GM13976 (cell line): Measurements from ENCODE around the gene ABLIM2.

ENCODE experiments used
- DNase-seq: peaks from one replicate; pipeline ENCODE4 v3.0.0; 2012; ENCODE audit warnings: low spot score
- CTCF ChIP-seq: IDR thresholded peaks from 2 replicates; pipeline ENCODE4 v1.5.1; 2012; ENCODE audit warnings: borderline replicate concordance, mild to moderate bottlenecking; ENCODE audit not compliant: insufficient read depth; ENCODE audit errors: extremely low read depth, missing control alignments, control extremely low read depth
- in situ Hi-C: fragments of 300-500 bp; cut with MboI; formaldehyde crosslinking; loops from one replicate; pipeline ENCODE4 v1.12.0; 2022; ENCODE audit warnings: low sequenced_read_pairs, mixed read lengths, inconsistent platforms; ENCODE audit not compliant: unreplicated experiment

ABLIM2 gene

GRCh38 chr4:8180310-8181093 is 21.9 kb upstream of the ABLIM2 start:
- in situ Hi-C loops = no loop called here
- no peak for DNase-seq
- no peak for TF ChIP-seq CTCF

- no peak for DNase-seq
- in situ Hi-C loops = no loop called here
- no peak for TF ChIP-seq CTCF
These were observed 21.2 kb upstream of the ABLIM2 start for GRCh38 chr4:8179771-8180170.

GRCh38 chr4:8179074-8179473 is 20.5 kb upstream of the ABLIM2 start:
- no peak for TF ChIP-seq CTCF
- no peak for DNase-seq
- in situ Hi-C loops = no loop called here

- no peak for TF ChIP-seq CTCF
- DNase-seq = no peak
- in situ Hi-C loops = no loop called here
These were observed 19.3 kb upstream of the ABLIM2 start for GRCh38 chr4:8177956-8178355.

- DNase-seq = no peak
- no peak for TF ChIP-seq CTCF
- in situ Hi-C loops = no loop called here
These were observed 18.9 kb upstream of the ABLIM2 start for GRCh38 chr4:8177552-8177951.

GRCh38 chr4:8176547-8177399 is 18.2 kb upstream of the ABLIM2 start:
- TF ChIP-seq CTCF = peak; percentile 88
- peak; percentile 86 for DNase-seq
- in situ Hi-C loops = no loop called here
